ENCODE results near the gene MOG. TPM values are rescaled to one million over a fixed set of nuclear protein-coding genes. Genes with fewer than 3 reads are reported as not detected.

Gene MOG
- total RNA-seq, 2 experiments from 2014 or later: not detected

GRCh38 chr6:29611426-29611825, 45.5 kb upstream of the MOG start:
- H3K27ac Mint-ChIP-seq: no peak overlapping the region

GRCh38 chr6:29617782-29618554, 38.9 kb upstream of the MOG start:
- CTCF ChIA-PET: interaction anchor here (1.4 to 1.9 kb wide), 2 partner anchors 32 to 36 kb away, joined by 5 to 6 read pairs; no protein-coding TSS in a partner anchor
- H3K27ac ChIP-seq (ENCODE audit: low read depth in 1 of 2, low read length in 2 of 2): no peak overlapping the region
- no peak overlapping the region for H3K4me3 ChIP-seq (ENCODE audit: low read length)
- H3K4me1 ChIP-seq (ENCODE audit: insufficient read depth, low read length): no peaks in the 10 kb centered on the region
- no peaks in the 10 kb centered on the region for H3K9me3 ChIP-seq (ENCODE audit: control insufficient read depth in 1 of 2, insufficient read depth in 1 of 2, low read length in 2 of 2)
- ATAC-seq (ENCODE audit: poor library complexity) (no peak), DNase-seq (peak in 2 of 14 experiments; percentile 15 to 16)
- no peak overlapping the region for H3K4me3 Mint-ChIP-seq
- TF ChIP-seq CTCF (IDR thresholded peaks at IDR 0.05): no peak
- H3K36me3 Mint-ChIP-seq (ENCODE audit: low read depth): peaks cover 68% of the 10 kb centered on the region
- H3K9me3 Mint-ChIP-seq: no peaks in the 10 kb centered on the region
- POLR2A ChIA-PET: interaction anchor here (0.9 kb wide), 1 partner anchor 32 kb away, joined by 4 read pairs; no protein-coding TSS in a partner anchor
- H3K36me3 ChIP-seq (ENCODE audit: insufficient read depth, low read length): peaks cover 38% of the 10 kb centered on the region
- no peaks in the 10 kb centered on the region for H3K4me1 Mint-ChIP-seq (ENCODE audit: low read depth)
- no peak overlapping the region for H3K27ac Mint-ChIP-seq
- intact Hi-C loops (cut with DNase I, micrococcal nuclease): loop anchor here in 1 of 2 experiments (5.0 kb wide), 1 partner anchor 34 kb away; no protein-coding TSS in a partner anchor
- no peaks in the 10 kb centered on the region for H3K27me3 ChIP-seq (ENCODE audit: control insufficient read depth in 1 of 2, insufficient read depth in 2 of 2, low read length in 2 of 2)
- no peaks in the 10 kb centered on the region for H3K27me3 Mint-ChIP-seq

More at GRCh38 chr6:29611426-29611825, 45.5 kb upstream of the MOG start:
- no peaks in the 10 kb centered on the region for H3K9me3 Mint-ChIP-seq
- TF ChIP-seq CTCF (IDR thresholded peaks at IDR 0.05): no peak
- no peaks in the 10 kb centered on the region for H3K27me3 Mint-ChIP-seq
- H3K4me3 ChIP-seq (ENCODE audit: low read length): no peak overlapping the region
- H3K36me3 ChIP-seq (ENCODE audit: insufficient read depth, low read length): peaks cover 51% of the 10 kb centered on the region
- ChIA-PET CTCF (interaction anchor here (1.0 kb wide), 1 partner anchor 38 kb away, joined by 3 read pairs; no protein-coding TSS in a partner anchor), POLR2A (interaction anchor here (0.6 kb wide), 1 partner anchor 1122 kb away, joined by 5 read pairs; no protein-coding TSS in a partner anchor)
- intact Hi-C loops (cut with DNase I, micrococcal nuclease): no loop called here
- no peaks in the 10 kb centered on the region for H3K4me1 Mint-ChIP-seq (ENCODE audit: low read depth)
- peaks cover 78% of the 10 kb centered on the region for H3K36me3 Mint-ChIP-seq (ENCODE audit: low read depth)
- H3K9me3 ChIP-seq (ENCODE audit: control insufficient read depth in 1 of 2, insufficient read depth in 1 of 2, low read length in 2 of 2): no peaks in the 10 kb centered on the region
- H3K4me3 Mint-ChIP-seq: no peak overlapping the region
- ATAC-seq (ENCODE audit: poor library complexity) (no peak), DNase-seq (no peak)
- no peaks in the 10 kb centered on the region for H3K27me3 ChIP-seq (ENCODE audit: control insufficient read depth in 1 of 2, insufficient read depth in 2 of 2, low read length in 2 of 2)
- H3K4me1 ChIP-seq (ENCODE audit: insufficient read depth, low read length): no peaks in the 10 kb centered on the region
- H3K27ac ChIP-seq (ENCODE audit: low read depth in 1 of 2, low read length in 2 of 2): no peak overlapping the region

GRCh38 chr6:29619578-29620160, 37.2 kb upstream of the MOG start:
- intact Hi-C loops (cut with DNase I, micrococcal nuclease): loop anchor here in 1 of 2 experiments (5.0 kb wide), 1 partner anchor 33 kb away; no protein-coding TSS in a partner anchor
- H3K4me3 ChIP-seq (ENCODE audit: low read length): no peak overlapping the region
- no peaks in the 10 kb centered on the region for H3K9me3 Mint-ChIP-seq
- H3K4me1 Mint-ChIP-seq (ENCODE audit: low read depth): no peaks in the 10 kb centered on the region
- no peak overlapping the region for H3K4me3 Mint-ChIP-seq
- H3K36me3 Mint-ChIP-seq (ENCODE audit: low read depth): peaks cover 64% of the 10 kb centered on the region
- peaks cover 35% of the 10 kb centered on the region for H3K36me3 ChIP-seq (ENCODE audit: insufficient read depth, low read length)
- no peaks in the 10 kb centered on the region for H3K27me3 ChIP-seq (ENCODE audit: control insufficient read depth in 1 of 2, insufficient read depth in 2 of 2, low read length in 2 of 2)
- ChIA-PET CTCF (no interaction called here), POLR2A (no interaction called here)
- no peak for TF ChIP-seq CTCF (IDR thresholded peaks at IDR 0.05)
- no peak overlapping the region for H3K27ac ChIP-seq (ENCODE audit: low read depth in 1 of 2, low read length in 2 of 2)
- H3K27me3 Mint-ChIP-seq: no peaks in the 10 kb centered on the region
- no peaks in the 10 kb centered on the region for H3K9me3 ChIP-seq (ENCODE audit: control insufficient read depth in 1 of 2, insufficient read depth in 1 of 2, low read length in 2 of 2)
- H3K27ac Mint-ChIP-seq: no peak overlapping the region
- no peaks in the 10 kb centered on the region for H3K4me1 ChIP-seq (ENCODE audit: insufficient read depth, low read length)
- DNase-seq (no peak), ATAC-seq (ENCODE audit: poor library complexity) (no peak)

Data from CD4-positive, alpha-beta T cell (primary cell).